ENCODE results near the gene CPNE5. TPM values are rescaled to one million over a fixed set of nuclear protein-coding genes. Genes with fewer than 3 reads are reported as not detected.

Gene CPNE5
- total and polyA plus RNA-seq, 9 of the 15 experiments (the other 6 are each of a cell fraction or from before 2014, with no cell fraction given) = 0.14 to 1.0 (median 0.46) TPM; not detected in 2

DNA sequence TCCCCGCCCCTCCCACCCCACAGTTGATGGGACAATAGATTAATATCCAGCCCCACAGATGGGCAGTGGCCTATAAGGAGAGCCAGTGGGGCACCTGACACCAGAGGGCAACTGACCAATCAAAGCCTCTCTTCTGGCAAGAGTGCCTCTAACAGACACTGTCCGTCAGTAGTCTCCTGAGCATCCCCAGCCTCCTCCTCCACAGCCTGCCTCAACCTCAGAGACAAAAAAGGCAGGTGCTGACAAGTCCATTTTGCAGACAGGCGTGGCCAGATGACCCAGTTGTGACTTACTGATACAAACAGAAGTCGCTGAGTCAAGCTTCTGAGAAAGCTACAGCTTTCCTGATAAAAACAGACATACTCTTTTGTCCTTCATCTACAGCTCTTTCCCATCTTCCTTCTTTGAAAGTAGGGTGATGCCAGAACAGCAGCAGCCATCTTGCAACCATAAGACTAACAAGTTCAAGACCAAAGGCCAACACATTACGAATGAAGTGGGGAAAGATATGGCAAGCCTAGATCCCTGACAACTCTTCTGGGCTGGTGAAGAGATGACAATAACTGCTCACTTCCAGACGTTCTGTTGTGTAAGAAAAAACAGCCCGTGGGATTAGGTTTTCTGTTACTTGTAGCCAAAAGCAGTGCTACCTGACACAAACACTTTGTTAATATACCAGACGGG lies 23.1 kb upstream of the CPNE5 start (continued):
- TF ChIP-seq GMEB1 (CRISPR knock-in tag; IDR thresholded peaks at IDR 0.05) (no peak), HNRNPLL (IDR thresholded peaks at IDR 0.05; ENCODE audit: low read depth, low read length, poor library complexity, severe bottlenecking) (no peak), ZNF445 (CRISPR knock-in tag; IDR thresholded peaks at IDR 0.05; ENCODE audit: low read depth) (no peak), ZEB2 (IDR thresholded peaks at IDR 0.05) (peak; percentile 93), SMAD4 (CRISPR knock-in tag; conservative IDR thresholded peaks at IDR 0.05) (peak; percentile 98), FOXK2 (conservative IDR thresholded peaks at IDR 0.05 in 1 of 2, IDR thresholded peaks at IDR 0.05 in 1 of 2; ENCODE audit: low read depth in 2 of 2) (peak; percentile 66 to 73; a peak in 3 of 4 replicates), SMC3 (conservative IDR thresholded peaks at IDR 0.05; ENCODE audit: insufficient read depth, low read depth, low read length) (no peak; the same call in 1 of the 2 replicates), BMI1 (IDR thresholded peaks at IDR 0.05; ENCODE audit: low read length) (no peak), ILK (tag; IDR thresholded peaks at IDR 0.05; ENCODE audit: borderline replicate concordance, low read depth) (no peak), CBX1 (IDR thresholded peaks at IDR 0.05; ENCODE audit: low read depth) (no peak)
- TF ChIP-seq, protein P1, sequence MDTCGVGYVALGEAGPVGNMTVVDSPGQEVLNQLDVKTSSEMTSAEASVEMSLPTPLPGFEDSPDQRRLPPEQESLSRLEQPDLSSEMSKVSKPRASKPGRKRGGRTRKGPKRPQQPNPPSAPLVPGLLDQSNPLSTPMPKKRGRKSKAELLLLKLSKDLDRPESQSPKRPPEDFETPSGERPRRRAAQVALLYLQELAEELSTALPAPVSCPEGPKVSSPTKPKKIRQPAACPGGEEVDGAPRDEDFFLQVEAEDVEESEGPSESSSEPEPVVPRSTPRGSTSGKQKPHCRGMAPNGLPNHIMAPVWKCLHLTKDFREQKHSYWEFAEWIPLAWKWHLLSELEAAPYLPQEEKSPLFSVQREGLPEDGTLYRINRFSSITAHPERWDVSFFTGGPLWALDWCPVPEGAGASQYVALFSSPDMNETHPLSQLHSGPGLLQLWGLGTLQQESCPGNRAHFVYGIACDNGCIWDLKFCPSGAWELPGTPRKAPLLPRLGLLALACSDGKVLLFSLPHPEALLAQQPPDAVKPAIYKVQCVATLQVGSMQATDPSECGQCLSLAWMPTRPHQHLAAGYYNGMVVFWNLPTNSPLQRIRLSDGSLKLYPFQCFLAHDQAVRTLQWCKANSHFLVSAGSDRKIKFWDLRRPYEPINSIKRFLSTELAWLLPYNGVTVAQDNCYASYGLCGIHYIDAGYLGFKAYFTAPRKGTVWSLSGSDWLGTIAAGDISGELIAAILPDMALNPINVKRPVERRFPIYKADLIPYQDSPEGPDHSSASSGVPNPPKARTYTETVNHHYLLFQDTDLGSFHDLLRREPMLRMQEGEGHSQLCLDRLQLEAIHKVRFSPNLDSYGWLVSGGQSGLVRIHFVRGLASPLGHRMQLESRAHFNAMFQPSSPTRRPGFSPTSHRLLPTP (IDR thresholded peaks at IDR 0.05; ENCODE audit: borderline replicate concordance, extremely low read depth, insufficient read length) = no peak
